Right lobe of liver (tissue), 6 donors: ENCODE data around the gene C12orf42. TPM values are rescaled to one million over a fixed set of nuclear protein-coding genes. Genes with fewer than 3 reads are reported as not detected.
A peak's percentile ranks its signal among the peaks of the same experiment; 100 is the strongest.

ENCODE experiments used
- ATAC-seq, 4 donors: fragments of 200-7000 bp; cut with Tn5 transposase; one replicate each; pipeline ENCODE4 v1.9.1; 2020; ENCODE audit warnings: mild to moderate bottlenecking in 4 of 4, moderate library complexity in 4 of 4
- DNase-seq, 3 donors: peaks; one replicate each; pipeline ENCODE4 v3.0.0-alpha.2; 2020
- H3K27ac ChIP-seq, 3 donors: fragments of 200-600 bp; one replicate each; pipeline ENCODE4 v1.8.0; 2022
- H3K27me3 ChIP-seq, 2 donors: fragments of 200-600 bp; one replicate each; pipeline ENCODE4 v1.8.0; 2022
- H3K36me3 ChIP-seq, 4 donors: fragments of 200-600 bp; sonication (generic) in 1 of 4; one replicate each; pipeline versions ENCODE4 v1.5.1 to v1.8.0; 2017 to 2022; ENCODE audit warnings: control low read depth in 1 of 4
- H3K4me1 ChIP-seq, 4 donors: fragments of 200-600 bp; sonication (generic) in 1 of 4; one replicate each; pipeline versions ENCODE4 v1.5.1 to v1.8.0; 2017 to 2022; ENCODE audit warnings: control low read depth in 1 of 4
- H3K4me3 ChIP-seq, 3 donors: fragments of 200-600 bp; one replicate each; pipeline ENCODE4 v1.8.0; 2022
- H3K9me3 ChIP-seq, 4 donors: fragments of 200-600 bp; sonication (generic) in 1 of 4; one replicate each; pipeline versions ENCODE4 v1.5.1 to v1.8.0; 2017 to 2022; ENCODE audit warnings: control low read depth in 1 of 4
- POLR2A ChIP-seq: fragments of 450-650 bp; IDR thresholded peaks from one replicate; pipeline ENCODE4 v1.6.1; 2017; ENCODE audit warnings: antibody characterized with exemption, mild to moderate bottlenecking
- WGBS: methylation state at CpG from one replicate; pipeline ENCODE4 v1.1.6; 2018; ENCODE audit warnings: low coverage, low lambda C conversion rate; ENCODE audit not compliant: insufficient coverage; ENCODE audit errors: missing lambda C conversion rate; 5-methylcytosine and 5-hydroxymethylcytosine counted together
- intact Hi-C, 2 donors: fragments of 100-400 bp; cut with DNase I; formaldehyde crosslinking; loops; one replicate each; pipeline versions ENCODE4 v1.11.2 to v1.14.1; 2022
- total RNA-seq, 6 experiments: library from RNA; depleted of rRNA in 2 of 6; stranded (reverse); fragments of >200 nt in 2 of 6; fragmentation: NEBNext Ultra II Directional in 3 of 6; extraction: Animal tissue kit (Norgen Biotek cat#: 25700) in 3 of 6; gene quantifications; one replicate each; pipeline versions ENCODE4 v1.1.0 to v1.2.4, GENCODE V29; 2016 to 2023
- TF ChIP-seq, protein P1 (sequence below), 4 donors: fragments of 200-600 bp in 3 of 4; fragments of 450-650 bp in 1 of 4; IDR thresholded peaks; one replicate each; pipeline versions ENCODE4 v1.5.1 to v1.8.0; 2016 to 2022; ENCODE audit warnings: antibody characterized with exemption in 4 of 4, mild to moderate bottlenecking in 2 of 4
- donor health status: DM: no; HTN: yes; CAD: no.
- donor health status: DM: no; HTN: no; CAD: no.
- donor health status: DM: no; HTN: no; CAD: no.
- donor health status: DM: no; HTN: yes; CAD: no.
- donor health status: DM: no; HTN: yes; CAD: no.

Gene C12orf42
- total RNA-seq, 6 experiments from 2014 or later, result not detected

DNA sequence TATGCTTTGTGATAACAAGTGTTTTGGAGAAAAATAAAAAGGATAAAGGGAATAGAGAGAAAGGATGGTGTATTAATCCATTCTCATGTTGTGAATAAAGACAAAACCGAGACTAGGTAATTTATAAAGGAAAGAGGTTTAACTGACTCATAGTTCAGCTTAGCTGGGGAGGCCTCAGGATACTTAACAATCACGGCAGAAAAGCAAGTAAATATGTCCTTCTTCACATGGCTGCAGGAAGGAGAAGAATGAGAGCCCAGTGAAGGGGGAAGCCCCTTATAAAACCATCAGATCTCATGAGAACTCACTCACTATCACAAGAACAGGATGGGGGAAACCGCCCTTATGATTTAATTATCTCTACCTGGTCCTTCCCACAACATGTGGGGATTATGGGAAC lies 18.1 kb upstream of the C12orf42 start:
- H3K27me3 ChIP-seq, result no peaks in the 10 kb centered on the region
- H3K36me3 ChIP-seq, result no peaks in the 10 kb centered on the region
- H3K27ac ChIP-seq, result no peak overlapping the region
- 72% methylated on average over 3 of the region's 3 CpGs for WGBS
- intact Hi-C loops, result no loop called here
- no peak for ATAC-seq
- TF ChIP-seq, protein P1, sequence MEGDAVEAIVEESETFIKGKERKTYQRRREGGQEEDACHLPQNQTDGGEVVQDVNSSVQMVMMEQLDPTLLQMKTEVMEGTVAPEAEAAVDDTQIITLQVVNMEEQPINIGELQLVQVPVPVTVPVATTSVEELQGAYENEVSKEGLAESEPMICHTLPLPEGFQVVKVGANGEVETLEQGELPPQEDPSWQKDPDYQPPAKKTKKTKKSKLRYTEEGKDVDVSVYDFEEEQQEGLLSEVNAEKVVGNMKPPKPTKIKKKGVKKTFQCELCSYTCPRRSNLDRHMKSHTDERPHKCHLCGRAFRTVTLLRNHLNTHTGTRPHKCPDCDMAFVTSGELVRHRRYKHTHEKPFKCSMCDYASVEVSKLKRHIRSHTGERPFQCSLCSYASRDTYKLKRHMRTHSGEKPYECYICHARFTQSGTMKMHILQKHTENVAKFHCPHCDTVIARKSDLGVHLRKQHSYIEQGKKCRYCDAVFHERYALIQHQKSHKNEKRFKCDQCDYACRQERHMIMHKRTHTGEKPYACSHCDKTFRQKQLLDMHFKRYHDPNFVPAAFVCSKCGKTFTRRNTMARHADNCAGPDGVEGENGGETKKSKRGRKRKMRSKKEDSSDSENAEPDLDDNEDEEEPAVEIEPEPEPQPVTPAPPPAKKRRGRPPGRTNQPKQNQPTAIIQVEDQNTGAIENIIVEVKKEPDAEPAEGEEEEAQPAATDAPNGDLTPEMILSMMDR (IDR thresholded peaks at IDR 0.05), result no peak
- no peak for TF ChIP-seq POLR2A
- DNase-seq, result no peak
- H3K4me1 ChIP-seq, result no peaks in the 10 kb centered on the region
- no peak overlapping the region for H3K4me3 ChIP-seq
- no peaks in the 10 kb centered on the region for H3K9me3 ChIP-seq

- H3K4me1 ChIP-seq, result no peaks in the 10 kb centered on the region
- no peaks in the 10 kb centered on the region for H3K27me3 ChIP-seq
- intact Hi-C loops, result no loop called here
- TF ChIP-seq, protein P1 (IDR thresholded peaks at IDR 0.05), result no peak
- TF ChIP-seq POLR2A, result no peak
- H3K9me3 ChIP-seq, result no peaks in the 10 kb centered on the region
- ATAC-seq, result no peak
- no peak overlapping the region for H3K4me3 ChIP-seq
- no peaks in the 10 kb centered on the region for H3K36me3 ChIP-seq
- 51% methylated on average over 4 of the region's 9 CpGs for WGBS
- no peak overlapping the region for H3K27ac ChIP-seq
- no peak for DNase-seq
Measured at GRCh38 chr12:103505371-103506236, 9.8 kb upstream of the C12orf42 start.

DNA sequence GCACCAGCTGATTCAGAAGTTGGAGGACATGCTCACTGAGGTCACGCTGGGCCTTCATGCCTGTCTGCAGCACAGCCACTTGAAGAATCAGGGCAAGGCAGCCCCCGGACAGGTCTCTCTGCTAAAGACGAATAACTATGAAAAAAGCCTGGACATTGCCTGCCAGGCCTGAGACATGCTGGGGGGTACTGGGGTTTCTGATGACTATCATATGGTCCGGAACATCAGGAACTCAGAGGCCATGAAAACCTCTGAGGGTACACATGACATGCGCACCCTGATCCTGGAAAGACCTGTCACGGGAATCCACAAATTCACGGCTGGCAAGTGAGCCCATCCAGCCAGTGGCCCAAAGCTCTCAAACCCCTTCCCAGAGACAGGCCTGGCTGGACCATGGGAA lies 8.8 kb upstream of the C12orf42 start:
- H3K27ac ChIP-seq, result no peak overlapping the region
- ATAC-seq, result no peak
- H3K9me3 ChIP-seq, result no peaks in the 10 kb centered on the region
- no peak overlapping the region for H3K4me3 ChIP-seq
- intact Hi-C loops, result no loop called here
- DNase-seq, result no peak
- H3K27me3 ChIP-seq, result no peaks in the 10 kb centered on the region
- H3K4me1 ChIP-seq, result no peaks in the 10 kb centered on the region
- WGBS, result 100% methylated on average over 1 of the region's 7 CpGs
- no peaks in the 10 kb centered on the region for H3K36me3 ChIP-seq
- no peak for TF ChIP-seq POLR2A
- TF ChIP-seq, protein P1 (IDR thresholded peaks at IDR 0.05), result no peak

GRCh38 chr12:103503546-103504480 lies 8.0 kb upstream of the C12orf42 start:
- ATAC-seq (peak; percentile 80 to 88 (median 85)), DNase-seq (peak; percentile 58 to 65 (median 59))
- intact Hi-C loops, result no loop called here
- TF ChIP-seq, protein P1 (IDR thresholded peaks at IDR 0.05), result peak; percentile 70 to 77 (median 73)
- no peak for TF ChIP-seq POLR2A
- Histone ChIP-seq H3K4me3 (no peak overlapping the region), H3K36me3 (no peaks in the 10 kb centered on the region), H3K9me3 (no peaks in the 10 kb centered on the region), H3K4me1 (no peaks in the 10 kb centered on the region), H3K27ac (no peak overlapping the region), H3K27me3 (no peaks in the 10 kb centered on the region)
- WGBS, result 50% methylated on average over 1 of the region's 14 CpGs
